ENCODE results near the gene NR2E3.

NR2E3 gene

GRCh38 chr15:71810256-71811035 lies at the start of gene NR2E3:
NR2E3 (plus strand) TSS chr15:71810554; CDS start chr15:71810744, 190 bp downstream.
- DNase-seq: no peak

GRCh38 chr15:71760852-71761251 lies 49.5 kb upstream of the NR2E3 start:
- DNase-seq: no peak

- no peak for DNase-seq
These were observed 48.7 kb upstream of the NR2E3 start for GRCh38 chr15:71761649-71762048.

- no peak for DNase-seq
These were observed 42.2 kb upstream of the NR2E3 start for GRCh38 chr15:71768184-71768583.

- no peak for DNase-seq
These were observed 37.0 kb upstream of the NR2E3 start for GRCh38 chr15:71773206-71773859.

- DNase-seq: no peak
These were observed 34.5 kb upstream of the NR2E3 start for GRCh38 chr15:71775856-71776255.

- no peak for DNase-seq
These were observed 34.0 kb upstream of the NR2E3 start for GRCh38 chr15:71776304-71776703.

- no peak for DNase-seq
These were observed 33.0 kb upstream of the NR2E3 start for GRCh38 chr15:71777216-71777943.

GRCh38 chr15:71779073-71779797 lies 31.1 kb upstream of the NR2E3 start:
- DNase-seq: no peak

GRCh38 chr15:71780115-71780976 lies 30.0 kb upstream of the NR2E3 start:
- DNase-seq: no peak

GRCh38 chr15:71781179-71781964 lies 29.0 kb upstream of the NR2E3 start:
- no peak for DNase-seq

- DNase-seq: no peak
These were observed 28.4 kb upstream of the NR2E3 start for GRCh38 chr15:71781965-71782265.

GRCh38 chr15:71782422-71783165 lies 27.8 kb upstream of the NR2E3 start:
- no peak for DNase-seq

- no peak for DNase-seq
These were observed 25.6 kb upstream of the NR2E3 start for GRCh38 chr15:71784719-71785118.

- no peak for DNase-seq
These were observed 24.4 kb upstream of the NR2E3 start for GRCh38 chr15:71785996-71786395.

GRCh38 chr15:71786673-71787072 lies 23.7 kb upstream of the NR2E3 start:
- DNase-seq: no peak

- no peak for DNase-seq
These were observed 21.4 kb upstream of the NR2E3 start for GRCh38 chr15:71788646-71789579.

GRCh38 chr15:71789616-71790015 lies 20.7 kb upstream of the NR2E3 start:
- DNase-seq: no peak

GRCh38 chr15:71790081-71790480 lies 20.3 kb upstream of the NR2E3 start:
- no peak for DNase-seq

- DNase-seq: no peak
These were observed 18.4 kb upstream of the NR2E3 start for GRCh38 chr15:71791975-71792374.
